GM19043 (cell line): ENCODE data around the gene TARS3.
"Not testable (repeated sequence)": the region's sequence is repeated elsewhere in the genome, so short reads cannot be mapped to it uniquely, and the experiment has no call there.

Experiments used
- ATAC-seq: cut with Tn5 transposase; IDR thresholded peaks from one replicate; pipeline ENCODE4 v1.9.1; 2021; ENCODE audit warnings: low read depth; ENCODE audit not compliant: unreplicated experiment

The TARS3 gene

GRCh38 chr15:101633356-101633755, 90.9 kb downstream of the TARS3 start:
- ATAC-seq: no peak

GRCh38 chr15:101626729-101627128, 97.5 kb downstream of the TARS3 start:
- not testable (repeated sequence) for ATAC-seq

- ATAC-seq: no peak
Observed at GRCh38 chr15:101625980-101626379, 98.3 kb downstream of the TARS3 start.

- ATAC-seq: no peak
Observed at GRCh38 chr15:101625184-101625583, 99.1 kb downstream of the TARS3 start.

- no peak for ATAC-seq
Observed at GRCh38 chr15:101623367-101624304, 100.6 kb downstream of the TARS3 start.

- ATAC-seq: no peak
Observed at GRCh38 chr15:101621961-101622360, 102.3 kb downstream of the TARS3 start.

GRCh38 chr15:101620671-101621070, 103.6 kb downstream of the TARS3 start:
- ATAC-seq: no peak

- no peak for ATAC-seq
Observed at GRCh38 chr15:101619615-101619865, 104.7 kb downstream of the TARS3 start.

GRCh38 chr15:101618851-101619614, 105.2 kb downstream of the TARS3 start:
- no peak for ATAC-seq

- ATAC-seq: no peak
Observed at GRCh38 chr15:101618076-101618475, 106.2 kb downstream of the TARS3 start.

GRCh38 chr15:101617390-101617965, 106.8 kb downstream of the TARS3 start:
- no peak for ATAC-seq

GRCh38 chr15:101615986-101616848, 108.1 kb downstream of the TARS3 start:
- no peak for ATAC-seq

- ATAC-seq: no peak
Observed at GRCh38 chr15:101615414-101615985, 108.8 kb downstream of the TARS3 start.

- ATAC-seq: no peak
Observed at GRCh38 chr15:101614761-101615160, 109.5 kb downstream of the TARS3 start.

GRCh38 chr15:101614001-101614585, 110.2 kb downstream of the TARS3 start:
- no peak for ATAC-seq

- no peak for ATAC-seq
Observed at GRCh38 chr15:101613130-101614000, 110.9 kb downstream of the TARS3 start.

- ATAC-seq: no peak
Observed at GRCh38 chr15:101612676-101613075, 111.6 kb downstream of the TARS3 start.

GRCh38 chr15:101611580-101612299, 112.5 kb downstream of the TARS3 start:
- ATAC-seq: no peak
